Sigmoid colon (tissue), 3 donors: ENCODE measurements around the gene AGBL1.

Experiments used
- POLR2A ChIP-seq, 2 donors: fragments of 450-650 bp; IDR thresholded peaks; one replicate each; pipeline ENCODE4 v1.6.1; 2016; ENCODE audit warnings: antibody characterized with exemption in 2 of 2, mild to moderate bottlenecking in 2 of 2, moderate library complexity in 2 of 2
- TF ChIP-seq, protein P1 (sequence below), 4 experiments: fragments of 450-650 bp in 3 of 4; fragments of 200-600 bp in 1 of 4; IDR thresholded peaks; one replicate each; pipeline ENCODE4 v1.5.1; 2016 to 2019; ENCODE audit warnings: antibody characterized with exemption in 4 of 4, mild to moderate bottlenecking in 3 of 4, moderate library complexity in 2 of 4

DNA sequence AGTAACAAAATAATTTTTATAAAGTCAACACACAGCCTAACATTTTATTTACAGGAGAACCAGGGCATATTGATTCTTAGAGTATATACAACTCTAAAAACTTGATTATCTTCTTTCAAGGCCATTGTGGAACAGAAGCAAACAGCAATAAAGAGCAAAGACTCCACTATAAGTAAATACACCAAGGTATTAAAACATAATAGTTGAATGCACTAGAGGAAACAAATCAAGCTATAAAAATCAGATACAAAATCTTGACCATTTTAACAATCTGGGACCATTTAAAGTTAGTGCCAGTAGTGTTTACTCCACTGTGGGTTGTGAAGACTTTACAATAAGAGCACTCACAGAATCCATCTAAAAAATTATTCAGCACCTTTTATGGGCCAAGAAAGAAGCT lies 323.6 kb downstream of the AGBL1 start:
- TF ChIP-seq, protein P1, sequence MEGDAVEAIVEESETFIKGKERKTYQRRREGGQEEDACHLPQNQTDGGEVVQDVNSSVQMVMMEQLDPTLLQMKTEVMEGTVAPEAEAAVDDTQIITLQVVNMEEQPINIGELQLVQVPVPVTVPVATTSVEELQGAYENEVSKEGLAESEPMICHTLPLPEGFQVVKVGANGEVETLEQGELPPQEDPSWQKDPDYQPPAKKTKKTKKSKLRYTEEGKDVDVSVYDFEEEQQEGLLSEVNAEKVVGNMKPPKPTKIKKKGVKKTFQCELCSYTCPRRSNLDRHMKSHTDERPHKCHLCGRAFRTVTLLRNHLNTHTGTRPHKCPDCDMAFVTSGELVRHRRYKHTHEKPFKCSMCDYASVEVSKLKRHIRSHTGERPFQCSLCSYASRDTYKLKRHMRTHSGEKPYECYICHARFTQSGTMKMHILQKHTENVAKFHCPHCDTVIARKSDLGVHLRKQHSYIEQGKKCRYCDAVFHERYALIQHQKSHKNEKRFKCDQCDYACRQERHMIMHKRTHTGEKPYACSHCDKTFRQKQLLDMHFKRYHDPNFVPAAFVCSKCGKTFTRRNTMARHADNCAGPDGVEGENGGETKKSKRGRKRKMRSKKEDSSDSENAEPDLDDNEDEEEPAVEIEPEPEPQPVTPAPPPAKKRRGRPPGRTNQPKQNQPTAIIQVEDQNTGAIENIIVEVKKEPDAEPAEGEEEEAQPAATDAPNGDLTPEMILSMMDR (IDR thresholded peaks at IDR 0.05) = no peak
- no peak for TF ChIP-seq POLR2A (IDR thresholded peaks at IDR 0.05)
